Measurements from ENCODE around the gene TRUB2. TPM values are rescaled to one million over a fixed set of nuclear protein-coding genes. Genes with fewer than 3 reads are reported as not detected.
A peak's percentile ranks its signal among the peaks of the same experiment; 100 is the strongest.

The TRUB2 gene
- total RNA-seq, 1 experiment from 2014 or later = 42.1 TPM

GRCh38 chr9:128323791-128324190, 1.5 kb upstream of the TRUB2 start:
- POLR2A ChIA-PET = no interaction called here
- no peaks in the 10 kb centered on the region for H3K9me2 ChIP-seq (ENCODE audit: insufficient read depth)
- H3K9ac ChIP-seq (ENCODE audit: low read length) = peak overlapping the region; percentile 85
- H3K27me3 ChIP-seq (ENCODE audit: insufficient read depth, low read length) = no peaks in the 10 kb centered on the region
- TF ChIP-seq MAX (IDR thresholded peaks at IDR 0.05) (no peak), FOSL1 (IDR thresholded peaks at IDR 0.05; ENCODE audit: low read depth) (no peak), CEBPB (IDR thresholded peaks at IDR 0.05; ENCODE audit: low read depth) (no peak), POLR2AphosphoS5 (IDR thresholded peaks at IDR 0.05; ENCODE audit: low read depth, low read length) (no peak), ZNF274 (IDR thresholded peaks at IDR 0.05; ENCODE audit: low read depth, low read length) (no peak), POLR2A (IDR thresholded peaks at IDR 0.05; ENCODE audit: borderline replicate concordance, extremely low read depth, insufficient read depth, insufficient read length) (no peak), SIN3A (IDR thresholded peaks at IDR 0.05; ENCODE audit: low read depth) (no peak), JUND (IDR thresholded peaks at IDR 0.05) (no peak), RAD21 (IDR thresholded peaks at IDR 0.05; ENCODE audit: low read depth) (no peak), ZFX (IDR thresholded peaks at IDR 0.05) (no peak), ATF3 (IDR thresholded peaks at IDR 0.05) (no peak), YY1 (IDR thresholded peaks at IDR 0.05; ENCODE audit: extremely low read depth, insufficient replicate concordance, low read depth, low read length) (no peak), EGR1 (IDR thresholded peaks at IDR 0.05; ENCODE audit: low read depth) (no peak), EZH2 (IDR thresholded peaks at IDR 0.05) (no peak), TCF7L2 (IDR thresholded peaks at IDR 0.05; ENCODE audit: borderline replicate concordance, extremely low read depth, insufficient read depth, insufficient read length) (no peak), SP1 (IDR thresholded peaks at IDR 0.05; ENCODE audit: low read depth) (no peak), SRF (IDR thresholded peaks at IDR 0.05; ENCODE audit: low read depth) (no peak)
- TF ChIP-seq, protein P1, sequence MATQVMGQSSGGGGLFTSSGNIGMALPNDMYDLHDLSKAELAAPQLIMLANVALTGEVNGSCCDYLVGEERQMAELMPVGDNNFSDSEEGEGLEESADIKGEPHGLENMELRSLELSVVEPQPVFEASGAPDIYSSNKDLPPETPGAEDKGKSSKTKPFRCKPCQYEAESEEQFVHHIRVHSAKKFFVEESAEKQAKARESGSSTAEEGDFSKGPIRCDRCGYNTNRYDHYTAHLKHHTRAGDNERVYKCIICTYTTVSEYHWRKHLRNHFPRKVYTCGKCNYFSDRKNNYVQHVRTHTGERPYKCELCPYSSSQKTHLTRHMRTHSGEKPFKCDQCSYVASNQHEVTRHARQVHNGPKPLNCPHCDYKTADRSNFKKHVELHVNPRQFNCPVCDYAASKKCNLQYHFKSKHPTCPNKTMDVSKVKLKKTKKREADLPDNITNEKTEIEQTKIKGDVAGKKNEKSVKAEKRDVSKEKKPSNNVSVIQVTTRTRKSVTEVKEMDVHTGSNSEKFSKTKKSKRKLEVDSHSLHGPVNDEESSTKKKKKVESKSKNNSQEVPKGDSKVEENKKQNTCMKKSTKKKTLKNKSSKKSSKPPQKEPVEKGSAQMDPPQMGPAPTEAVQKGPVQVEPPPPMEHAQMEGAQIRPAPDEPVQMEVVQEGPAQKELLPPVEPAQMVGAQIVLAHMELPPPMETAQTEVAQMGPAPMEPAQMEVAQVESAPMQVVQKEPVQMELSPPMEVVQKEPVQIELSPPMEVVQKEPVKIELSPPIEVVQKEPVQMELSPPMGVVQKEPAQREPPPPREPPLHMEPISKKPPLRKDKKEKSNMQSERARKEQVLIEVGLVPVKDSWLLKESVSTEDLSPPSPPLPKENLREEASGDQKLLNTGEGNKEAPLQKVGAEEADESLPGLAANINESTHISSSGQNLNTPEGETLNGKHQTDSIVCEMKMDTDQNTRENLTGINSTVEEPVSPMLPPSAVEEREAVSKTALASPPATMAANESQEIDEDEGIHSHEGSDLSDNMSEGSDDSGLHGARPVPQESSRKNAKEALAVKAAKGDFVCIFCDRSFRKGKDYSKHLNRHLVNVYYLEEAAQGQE (IDR thresholded peaks at IDR 0.05; ENCODE audit: low read depth) = no peak
- TF ChIP-seq, protein P2, sequence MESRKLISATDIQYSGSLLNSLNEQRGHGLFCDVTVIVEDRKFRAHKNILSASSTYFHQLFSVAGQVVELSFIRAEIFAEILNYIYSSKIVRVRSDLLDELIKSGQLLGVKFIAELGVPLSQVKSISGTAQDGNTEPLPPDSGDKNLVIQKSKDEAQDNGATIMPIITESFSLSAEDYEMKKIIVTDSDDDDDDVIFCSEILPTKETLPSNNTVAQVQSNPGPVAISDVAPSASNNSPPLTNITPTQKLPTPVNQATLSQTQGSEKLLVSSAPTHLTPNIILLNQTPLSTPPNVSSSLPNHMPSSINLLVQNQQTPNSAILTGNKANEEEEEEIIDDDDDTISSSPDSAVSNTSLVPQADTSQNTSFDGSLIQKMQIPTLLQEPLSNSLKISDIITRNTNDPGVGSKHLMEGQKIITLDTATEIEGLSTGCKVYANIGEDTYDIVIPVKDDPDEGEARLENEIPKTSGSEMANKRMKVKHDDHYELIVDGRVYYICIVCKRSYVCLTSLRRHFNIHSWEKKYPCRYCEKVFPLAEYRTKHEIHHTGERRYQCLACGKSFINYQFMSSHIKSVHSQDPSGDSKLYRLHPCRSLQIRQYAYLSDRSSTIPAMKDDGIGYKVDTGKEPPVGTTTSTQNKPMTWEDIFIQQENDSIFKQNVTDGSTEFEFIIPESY (IDR thresholded peaks at IDR 0.05; ENCODE audit: extremely low read depth, insufficient replicate concordance, low read length) = no peak
- TF ChIP-seq, protein P3, sequence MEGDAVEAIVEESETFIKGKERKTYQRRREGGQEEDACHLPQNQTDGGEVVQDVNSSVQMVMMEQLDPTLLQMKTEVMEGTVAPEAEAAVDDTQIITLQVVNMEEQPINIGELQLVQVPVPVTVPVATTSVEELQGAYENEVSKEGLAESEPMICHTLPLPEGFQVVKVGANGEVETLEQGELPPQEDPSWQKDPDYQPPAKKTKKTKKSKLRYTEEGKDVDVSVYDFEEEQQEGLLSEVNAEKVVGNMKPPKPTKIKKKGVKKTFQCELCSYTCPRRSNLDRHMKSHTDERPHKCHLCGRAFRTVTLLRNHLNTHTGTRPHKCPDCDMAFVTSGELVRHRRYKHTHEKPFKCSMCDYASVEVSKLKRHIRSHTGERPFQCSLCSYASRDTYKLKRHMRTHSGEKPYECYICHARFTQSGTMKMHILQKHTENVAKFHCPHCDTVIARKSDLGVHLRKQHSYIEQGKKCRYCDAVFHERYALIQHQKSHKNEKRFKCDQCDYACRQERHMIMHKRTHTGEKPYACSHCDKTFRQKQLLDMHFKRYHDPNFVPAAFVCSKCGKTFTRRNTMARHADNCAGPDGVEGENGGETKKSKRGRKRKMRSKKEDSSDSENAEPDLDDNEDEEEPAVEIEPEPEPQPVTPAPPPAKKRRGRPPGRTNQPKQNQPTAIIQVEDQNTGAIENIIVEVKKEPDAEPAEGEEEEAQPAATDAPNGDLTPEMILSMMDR (IDR thresholded peaks at IDR 0.05 in 2 of 3, conservative IDR thresholded peaks at IDR 0.05 in 1 of 3; ENCODE audit: borderline replicate concordance in 1 of 3, insufficient read depth in 1 of 3, low read depth in 2 of 3, low read length in 2 of 3) = no peak
- no peaks in the 10 kb centered on the region for H3K9me3 ChIP-seq (ENCODE audit: control insufficient read depth in 1 of 2, insufficient read depth in 1 of 2, low read depth in 1 of 2, low read length in 2 of 2)
- no peak for DNase-seq (ENCODE audit: low read depth, low spot score)
- no TSS peak for BruUV-seq (replicated peaks)
- H3K4me1 ChIP-seq (ENCODE audit: control insufficient read depth in 1 of 2, insufficient read depth in 2 of 2, low read length in 2 of 2) = peaks cover 18 to 31% of the 10 kb centered on the region in 2 experiments
- H3K4me3 ChIP-seq (replicated peaks in 1 of 2; ENCODE audit: low read depth in 1 of 2, low read length in 2 of 2) = peak overlapping the region; percentile 99 to 100
- no peaks in the 10 kb centered on the region for H4K20me1 ChIP-seq (ENCODE audit: insufficient read depth)
- intact Hi-C loops (cut with micrococcal nuclease) = loop anchor here (2.0 kb wide), 1 partner anchor 17 kb away; no protein-coding TSS in a partner anchor
- ATAC-seq = no peak
- peaks cover 6 to 16% of the 10 kb centered on the region in 2 experiments; a peak in 3 of 4 replicates for H3K36me3 ChIP-seq (ENCODE audit: control insufficient read depth in 1 of 2, insufficient read depth in 2 of 2, low read length in 2 of 2)
- no peak overlapping the region for H2AFZ ChIP-seq (ENCODE audit: low read depth, low read length, poor library complexity, severe bottlenecking)
- H3K27ac ChIP-seq (ENCODE audit: low read depth, low read length) = peak overlapping the region; percentile 93
- RAD21 ChIA-PET (ENCODE audit: low non-redundant PET in 1 of 2, low total read pairs in 2 of 2, uncharacterized antibody in 2 of 2, unreplicated experiment in 2 of 2) = no interaction called here
- peaks cover 38% of the 10 kb centered on the region for H3K79me2 ChIP-seq (ENCODE audit: insufficient read depth, low read length)
- CTCF ChIA-PET = no interaction called here
- peak overlapping the region; percentile 89 for H3K4me2 ChIP-seq (ENCODE audit: low read length)

All from HCT116 (cell line).